ENCODE results near the gene SLC35F4.

The SLC35F4 gene

GRCh38 chr14:57823015-57823660 is 42.8 kb downstream of the SLC35F4 start:
- H3K36me3 ChIP-seq (ENCODE audit: insufficient read depth, low read depth, low read length): no peaks in the 10 kb centered on the region
- no peak overlapping the region for H3K4me3 ChIP-seq (ENCODE audit: low read length)
- no peaks in the 10 kb centered on the region for H3K4me1 ChIP-seq (ENCODE audit: insufficient read depth, low read length)
- H3K27me3 ChIP-seq (ENCODE audit: insufficient read depth, low read length): no peaks in the 10 kb centered on the region
- H3K9me3 ChIP-seq (ENCODE audit: insufficient read depth, low read depth, low read length): no peaks in the 10 kb centered on the region
- H3K27ac ChIP-seq (ENCODE audit: low read length): no peak overlapping the region
- H3K9ac ChIP-seq (ENCODE audit: low read depth, low read length): no peak overlapping the region

DNA sequence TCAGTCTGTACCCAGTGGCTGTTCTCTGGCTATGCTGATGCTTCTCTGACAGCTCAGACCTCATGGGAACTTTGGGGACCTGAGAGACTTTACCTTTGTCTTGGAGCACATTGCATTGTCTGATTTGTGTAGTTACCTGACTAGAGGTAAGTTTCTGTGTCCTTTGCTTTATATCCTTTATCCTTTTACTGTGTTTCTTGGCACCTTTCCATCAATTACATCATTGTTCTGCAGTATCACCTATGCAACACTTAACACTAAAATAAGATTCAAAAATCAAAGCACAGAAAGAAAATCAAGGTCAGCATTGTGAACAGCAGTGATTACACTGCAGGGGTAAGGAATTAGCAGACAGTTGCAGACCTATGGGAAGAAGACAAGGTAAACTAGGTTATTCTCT is 43.8 kb downstream of the SLC35F4 start:
- no peak overlapping the region for H3K27ac ChIP-seq (ENCODE audit: low read length)

DNA sequence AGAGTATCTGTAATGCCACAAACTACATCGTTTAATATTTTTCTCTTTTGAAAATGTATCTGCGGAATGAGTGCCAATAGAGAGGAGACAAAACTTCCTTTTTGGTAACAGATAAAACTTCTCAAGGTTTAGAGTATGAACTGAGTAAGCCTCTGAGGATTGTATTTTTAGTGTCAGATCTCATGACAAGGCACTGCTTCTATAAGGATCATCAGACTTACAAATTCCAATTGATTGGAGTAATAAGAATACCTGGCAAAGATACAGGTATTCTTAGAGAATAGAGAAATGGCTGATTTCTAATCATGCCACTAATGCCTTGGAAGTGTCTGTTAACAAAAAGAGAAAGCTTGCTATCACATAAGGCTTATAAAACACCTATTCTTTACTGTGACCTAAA is 45.3 kb downstream of the SLC35F4 start:
- Histone ChIP-seq H3K36me3 (ENCODE audit: insufficient read depth, low read depth, low read length) (no peaks in the 10 kb centered on the region), H3K9me3 (ENCODE audit: insufficient read depth, low read depth, low read length) (no peaks in the 10 kb centered on the region), H3K4me1 (ENCODE audit: insufficient read depth, low read length) (no peaks in the 10 kb centered on the region), H3K27me3 (ENCODE audit: insufficient read depth, low read length) (no peaks in the 10 kb centered on the region), H3K9ac (ENCODE audit: low read depth, low read length) (no peak overlapping the region), H3K27ac (ENCODE audit: low read length) (no peak overlapping the region), H3K4me3 (ENCODE audit: low read length) (no peak overlapping the region)

More for the DNA sequence above, 43.8 kb downstream of the SLC35F4 start:
- H3K4me3 ChIP-seq (ENCODE audit: low read length): no peak overlapping the region
- H3K9me3 ChIP-seq (ENCODE audit: insufficient read depth, low read depth, low read length): no peaks in the 10 kb centered on the region
- no peaks in the 10 kb centered on the region for H3K36me3 ChIP-seq (ENCODE audit: insufficient read depth, low read depth, low read length)
- no peaks in the 10 kb centered on the region for H3K4me1 ChIP-seq (ENCODE audit: insufficient read depth, low read length)
- H3K27me3 ChIP-seq (ENCODE audit: insufficient read depth, low read length): no peaks in the 10 kb centered on the region
- H3K9ac ChIP-seq (ENCODE audit: low read depth, low read length): no peak overlapping the region

GRCh38 chr14:57818511-57818910 is 47.4 kb downstream of the SLC35F4 start:
- H3K27me3 ChIP-seq (ENCODE audit: insufficient read depth, low read length): no peaks in the 10 kb centered on the region
- H3K4me1 ChIP-seq (ENCODE audit: insufficient read depth, low read length): no peaks in the 10 kb centered on the region
- H3K9ac ChIP-seq (ENCODE audit: low read depth, low read length): no peak overlapping the region
- H3K36me3 ChIP-seq (ENCODE audit: insufficient read depth, low read depth, low read length): no peaks in the 10 kb centered on the region
- no peak overlapping the region for H3K27ac ChIP-seq (ENCODE audit: low read length)
- H3K9me3 ChIP-seq (ENCODE audit: insufficient read depth, low read depth, low read length): no peaks in the 10 kb centered on the region
- H3K4me3 ChIP-seq (ENCODE audit: low read length): no peak overlapping the region

DNA sequence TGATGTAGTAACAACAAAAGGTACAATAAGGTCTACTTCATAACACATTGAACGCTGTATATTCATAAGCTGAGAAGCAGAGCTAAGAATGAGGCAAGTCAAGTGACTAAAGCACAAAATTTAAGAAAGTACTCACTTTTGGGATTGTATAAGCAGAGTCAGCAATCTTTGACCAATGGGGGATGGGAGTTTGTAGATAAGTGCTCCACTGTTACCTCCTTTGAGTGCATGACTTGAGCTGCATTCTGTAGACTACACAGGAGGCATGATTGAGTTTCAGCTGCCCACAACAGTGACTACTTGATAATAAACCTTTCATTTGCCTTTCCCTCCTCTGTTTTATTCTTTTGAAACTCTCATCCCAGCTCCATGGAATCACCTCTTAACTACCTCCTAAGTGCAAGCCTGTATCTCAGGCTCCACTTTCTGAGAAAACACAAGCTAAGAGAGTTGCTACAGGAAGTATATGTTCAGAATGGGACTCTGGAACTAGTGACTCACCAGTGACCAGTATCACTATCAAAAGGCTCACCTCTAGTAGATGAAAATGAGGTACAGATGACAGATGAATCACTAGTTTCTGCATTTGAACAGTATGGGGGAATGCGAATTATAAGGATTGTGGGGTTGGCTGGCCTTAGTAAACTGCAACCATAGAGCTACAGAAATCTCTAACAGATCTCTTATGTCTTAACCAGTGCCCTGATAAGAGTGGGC is 49.2 kb downstream of the SLC35F4 start:
- no peaks in the 10 kb centered on the region for H3K9me3 ChIP-seq (ENCODE audit: insufficient read depth, low read depth, low read length)
- no peak overlapping the region for H3K4me3 ChIP-seq (ENCODE audit: low read length)
- no peak overlapping the region for H3K27ac ChIP-seq (ENCODE audit: low read length)
- no peaks in the 10 kb centered on the region for H3K36me3 ChIP-seq (ENCODE audit: insufficient read depth, low read depth, low read length)
- no peaks in the 10 kb centered on the region for H3K27me3 ChIP-seq (ENCODE audit: insufficient read depth, low read length)
- H3K9ac ChIP-seq (ENCODE audit: low read depth, low read length): no peak overlapping the region
- no peaks in the 10 kb centered on the region for H3K4me1 ChIP-seq (ENCODE audit: insufficient read depth, low read length)

DNA sequence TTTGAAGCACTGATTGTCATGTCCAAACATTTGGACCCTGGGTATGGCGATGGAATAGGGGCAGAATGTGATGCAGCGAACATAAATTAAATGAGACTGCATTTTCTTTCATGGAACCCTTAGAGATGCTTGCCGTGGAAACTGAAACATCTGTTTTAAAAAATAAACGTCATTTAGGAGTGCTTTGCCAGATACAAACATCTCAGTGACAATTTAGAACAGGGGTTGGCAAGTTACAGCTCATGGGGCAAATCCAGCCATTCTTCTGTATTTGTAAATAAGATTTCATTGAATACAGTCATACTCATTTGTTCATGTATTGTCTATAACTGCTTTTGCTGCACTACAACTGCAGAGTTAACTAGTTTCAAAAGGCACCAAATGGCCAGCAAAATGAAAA is 51.2 kb downstream of the SLC35F4 start:
- H3K9me3 ChIP-seq (ENCODE audit: insufficient read depth, low read depth, low read length): no peaks in the 10 kb centered on the region
- no peaks in the 10 kb centered on the region for H3K36me3 ChIP-seq (ENCODE audit: insufficient read depth, low read depth, low read length)
- no peaks in the 10 kb centered on the region for H3K27me3 ChIP-seq (ENCODE audit: insufficient read depth, low read length)
- no peak overlapping the region for H3K27ac ChIP-seq (ENCODE audit: low read length)
- no peak overlapping the region for H3K9ac ChIP-seq (ENCODE audit: low read depth, low read length)
- H3K4me3 ChIP-seq (ENCODE audit: low read length): no peak overlapping the region
- H3K4me1 ChIP-seq (ENCODE audit: insufficient read depth, low read length): no peaks in the 10 kb centered on the region

DNA sequence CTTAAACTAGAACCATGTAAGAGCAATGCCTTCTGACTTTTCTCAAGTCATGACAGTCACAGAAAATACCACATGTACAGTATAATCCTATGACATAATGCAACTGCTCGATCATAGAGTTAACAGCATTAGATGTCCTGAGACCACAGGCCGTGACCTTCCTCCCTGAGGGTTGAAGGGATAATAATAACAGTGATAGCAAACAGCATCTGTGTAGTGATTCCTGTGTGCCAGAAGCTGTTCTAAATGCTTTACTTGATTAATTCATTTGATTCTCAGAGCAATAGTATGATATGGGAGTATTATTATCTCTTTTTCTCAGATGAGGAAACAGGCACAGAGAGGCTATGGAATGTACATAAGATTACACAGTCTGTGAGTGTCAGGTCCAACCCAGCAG is 53.2 kb downstream of the SLC35F4 start:
- Histone ChIP-seq H3K9me3 (ENCODE audit: insufficient read depth, low read depth, low read length) (no peaks in the 10 kb centered on the region; the same call in 1 of the 2 replicates), H3K27me3 (ENCODE audit: insufficient read depth, low read length) (no peaks in the 10 kb centered on the region), H3K36me3 (ENCODE audit: insufficient read depth, low read depth, low read length) (no peaks in the 10 kb centered on the region), H3K4me3 (ENCODE audit: low read length) (no peak overlapping the region), H3K4me1 (ENCODE audit: insufficient read depth, low read length) (no peaks in the 10 kb centered on the region), H3K9ac (ENCODE audit: low read depth, low read length) (no peak overlapping the region), H3K27ac (ENCODE audit: low read length) (no peak overlapping the region)

DNA sequence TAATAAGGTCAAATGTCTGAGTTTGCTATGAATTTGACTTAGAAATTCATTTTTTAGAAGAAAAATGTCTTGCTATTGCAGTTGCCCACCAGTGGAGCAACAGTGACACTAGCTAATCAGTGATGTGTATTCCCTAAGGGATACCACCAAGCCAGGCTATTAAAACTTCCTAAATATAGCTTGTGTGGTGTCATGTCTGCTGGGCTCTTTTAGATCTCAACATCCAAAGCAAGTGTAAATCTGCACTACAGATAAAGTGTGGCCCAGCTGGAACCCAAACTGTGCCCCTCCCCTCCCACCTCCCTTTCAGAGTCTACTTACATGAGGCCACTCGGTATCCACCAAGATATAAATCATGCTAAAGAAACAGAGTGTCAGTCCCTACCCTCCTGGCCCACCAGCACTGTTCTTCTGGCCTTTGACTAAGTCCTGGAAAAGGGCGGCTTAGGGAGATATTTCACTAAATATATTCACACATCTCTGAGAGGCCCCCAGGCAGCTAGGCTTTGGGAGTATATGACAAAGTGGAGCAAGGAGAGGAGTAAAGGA is 53.8 kb downstream of the SLC35F4 start:
- Histone ChIP-seq H3K27me3 (ENCODE audit: insufficient read depth, low read length) (no peaks in the 10 kb centered on the region), H3K4me3 (ENCODE audit: low read length) (no peak overlapping the region), H3K9ac (ENCODE audit: low read depth, low read length) (no peak overlapping the region), H3K36me3 (ENCODE audit: insufficient read depth, low read depth, low read length) (no peaks in the 10 kb centered on the region), H3K9me3 (ENCODE audit: insufficient read depth, low read depth, low read length) (no peaks in the 10 kb centered on the region; the same call in 1 of the 2 replicates), H3K4me1 (ENCODE audit: insufficient read depth, low read length) (no peaks in the 10 kb centered on the region), H3K27ac (ENCODE audit: low read length) (no peak overlapping the region)

DNA sequence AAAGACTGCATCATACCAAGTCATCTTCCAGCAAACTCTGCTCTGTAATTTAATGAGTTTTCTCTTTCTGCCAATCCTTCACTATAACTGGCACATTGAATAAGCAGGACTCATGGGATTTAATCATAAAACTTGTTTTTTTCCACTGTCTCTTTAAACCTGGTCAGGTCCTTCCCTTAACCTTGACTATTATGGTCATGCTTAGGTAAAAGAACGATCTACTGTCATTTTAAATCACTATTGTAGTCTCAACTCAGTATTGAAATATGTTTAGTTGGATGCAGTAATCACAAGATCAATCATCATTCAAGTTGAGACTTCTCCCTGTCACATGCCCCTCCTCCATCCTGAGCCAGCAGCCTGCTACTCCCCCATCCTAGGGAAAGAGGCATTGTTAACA is 56.1 kb downstream of the SLC35F4 start:
- Histone ChIP-seq H3K9me3 (ENCODE audit: insufficient read depth, low read depth, low read length) (no peaks in the 10 kb centered on the region; the same call in 1 of the 2 replicates), H3K27me3 (ENCODE audit: insufficient read depth, low read length) (no peaks in the 10 kb centered on the region), H3K9ac (ENCODE audit: low read depth, low read length) (no peak overlapping the region), H3K36me3 (ENCODE audit: insufficient read depth, low read depth, low read length) (no peaks in the 10 kb centered on the region), H3K4me3 (ENCODE audit: low read length) (no peak overlapping the region), H3K4me1 (ENCODE audit: insufficient read depth, low read length) (no peaks in the 10 kb centered on the region), H3K27ac (ENCODE audit: low read length) (no peak overlapping the region)

- Histone ChIP-seq H3K36me3 (ENCODE audit: insufficient read depth, low read depth, low read length) (no peaks in the 10 kb centered on the region), H3K27me3 (ENCODE audit: insufficient read depth, low read length) (no peaks in the 10 kb centered on the region), H3K9ac (ENCODE audit: low read depth, low read length) (no peak overlapping the region), H3K4me3 (ENCODE audit: low read length) (no peak overlapping the region), H3K27ac (ENCODE audit: low read length) (no peak overlapping the region), H3K4me1 (ENCODE audit: insufficient read depth, low read length) (no peaks in the 10 kb centered on the region), H3K9me3 (ENCODE audit: insufficient read depth, low read depth, low read length) (no peaks in the 10 kb centered on the region)
Observed at GRCh38 chr14:57797160-57797559, 68.7 kb downstream of the SLC35F4 start.

DNA sequence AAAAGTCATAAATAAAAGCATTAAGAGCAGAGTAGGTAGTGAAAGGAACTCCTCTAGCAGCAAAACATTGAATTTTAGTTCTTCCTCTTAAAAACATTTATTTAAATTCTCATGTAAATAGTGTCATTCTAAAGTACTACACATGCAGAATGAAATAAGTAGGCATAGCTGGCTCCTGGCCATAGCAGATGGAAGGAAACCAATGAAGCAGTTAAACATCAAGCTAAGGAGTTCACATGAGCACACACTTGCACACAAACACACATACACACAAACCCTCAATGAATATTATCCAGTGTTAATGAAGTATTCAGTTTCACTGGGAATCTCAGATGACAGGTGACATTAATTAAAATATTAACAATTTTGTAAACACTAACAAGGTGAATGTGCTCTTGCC is 69.3 kb downstream of the SLC35F4 start:
- no peaks in the 10 kb centered on the region for H3K27me3 ChIP-seq (ENCODE audit: insufficient read depth, low read length)
- no peaks in the 10 kb centered on the region for H3K9me3 ChIP-seq (ENCODE audit: insufficient read depth, low read depth, low read length)

DNA sequence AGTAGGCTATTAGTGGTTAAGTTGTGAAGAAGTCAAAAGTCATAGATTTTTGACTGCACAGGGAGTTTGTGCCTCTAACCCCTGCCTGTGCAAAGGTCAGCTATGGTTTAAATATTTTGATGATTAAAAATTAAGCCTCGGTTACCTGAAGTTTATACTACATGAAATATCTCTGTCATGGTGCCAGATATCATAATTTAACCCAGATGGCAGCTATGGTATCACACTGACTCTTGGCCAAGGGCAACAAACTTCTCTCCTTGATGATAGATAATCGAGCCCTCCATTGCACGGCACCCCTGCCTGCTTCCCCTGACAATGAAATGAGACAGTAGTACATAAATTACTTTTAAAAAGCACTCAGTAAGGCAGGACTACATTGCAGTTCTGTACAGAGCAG is 80.8 kb downstream of the SLC35F4 start:
- no peaks in the 10 kb centered on the region for H3K27me3 ChIP-seq (ENCODE audit: insufficient read depth, low read length)
- no peaks in the 10 kb centered on the region for H3K4me1 ChIP-seq (ENCODE audit: insufficient read depth, low read length)
- H3K9me3 ChIP-seq (ENCODE audit: insufficient read depth, low read depth, low read length): peaks cover 3% of the 10 kb centered on the region; the same call in 1 of the 2 replicates

More for the DNA sequence above, 69.3 kb downstream of the SLC35F4 start:
- H3K4me3 ChIP-seq (ENCODE audit: low read length): no peak overlapping the region
- H3K36me3 ChIP-seq (ENCODE audit: insufficient read depth, low read depth, low read length): no peaks in the 10 kb centered on the region
- H3K4me1 ChIP-seq (ENCODE audit: insufficient read depth, low read length): no peaks in the 10 kb centered on the region
- H3K27ac ChIP-seq (ENCODE audit: low read length): no peak overlapping the region
- H3K9ac ChIP-seq (ENCODE audit: low read depth, low read length): no peak overlapping the region

More for the DNA sequence above, 80.8 kb downstream of the SLC35F4 start:
- Histone ChIP-seq H3K9ac (ENCODE audit: low read depth, low read length) (no peak overlapping the region), H3K4me3 (ENCODE audit: low read length) (no peak overlapping the region), H3K27ac (ENCODE audit: low read length) (no peak overlapping the region), H3K36me3 (ENCODE audit: insufficient read depth, low read depth, low read length) (no peaks in the 10 kb centered on the region)
